GM06990 (cell line): ENCODE data around the gene ABCC6.

Experiments used
- DNase-seq: peaks from one replicate; pipeline ENCODE4 v3.0.0-alpha.2; 2011; ENCODE audit not compliant: insufficient read length; ENCODE audit errors: extremely low read depth
- H3K27me3 ChIP-seq: replicated peaks from 2 replicates; pipeline ENCODE4 v1.6.0; 2011; ENCODE audit warnings: low read length; ENCODE audit not compliant: control insufficient read depth, insufficient read depth
- H3K36me3 ChIP-seq: 2 replicates; pipeline ENCODE4 v1.5.1; 2011; ENCODE audit warnings: low read length; ENCODE audit not compliant: control insufficient read depth, insufficient read depth
- H3K4me3 ChIP-seq: replicated peaks from 2 replicates; pipeline ENCODE4 v1.5.1; 2011; ENCODE audit warnings: low read depth, mild to moderate bottlenecking, control low read depth, low read length
- CTCF ChIP-seq: IDR thresholded peaks from 2 replicates; pipeline ENCODE4 v1.5.1; 2011; ENCODE audit warnings: low read length, control low read depth, mild to moderate bottlenecking, inconsistent platforms; ENCODE audit not compliant: insufficient read depth, poor library complexity, severe bottlenecking

The ABCC6 gene

DNA sequence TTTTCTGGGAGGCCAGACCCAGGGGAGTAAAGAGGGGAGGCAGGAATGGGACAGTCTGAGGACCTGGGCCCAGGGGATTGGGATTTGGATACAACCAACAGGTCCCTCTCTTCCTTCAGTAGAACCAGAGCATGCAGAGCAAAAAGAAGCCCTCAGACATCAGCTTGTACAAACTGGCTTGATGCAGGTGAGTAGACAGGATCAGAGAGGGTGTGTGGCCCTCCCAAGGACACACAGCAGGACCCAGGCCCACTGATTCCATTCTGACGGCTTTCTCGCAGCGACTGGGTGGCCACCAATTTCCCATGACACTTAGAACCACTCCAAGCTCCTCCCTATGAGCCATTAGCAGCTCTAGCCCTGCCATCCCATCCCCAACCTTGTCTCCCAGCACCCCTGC lies 63.6 kb downstream of the ABCC6 start:
- Histone ChIP-seq H3K27me3 (no peaks in the 10 kb centered on the region), H3K4me3 (no peak overlapping the region), H3K36me3 (no peaks in the 10 kb centered on the region)
- no peak for TF ChIP-seq CTCF
- DNase-seq = no peak

DNA sequence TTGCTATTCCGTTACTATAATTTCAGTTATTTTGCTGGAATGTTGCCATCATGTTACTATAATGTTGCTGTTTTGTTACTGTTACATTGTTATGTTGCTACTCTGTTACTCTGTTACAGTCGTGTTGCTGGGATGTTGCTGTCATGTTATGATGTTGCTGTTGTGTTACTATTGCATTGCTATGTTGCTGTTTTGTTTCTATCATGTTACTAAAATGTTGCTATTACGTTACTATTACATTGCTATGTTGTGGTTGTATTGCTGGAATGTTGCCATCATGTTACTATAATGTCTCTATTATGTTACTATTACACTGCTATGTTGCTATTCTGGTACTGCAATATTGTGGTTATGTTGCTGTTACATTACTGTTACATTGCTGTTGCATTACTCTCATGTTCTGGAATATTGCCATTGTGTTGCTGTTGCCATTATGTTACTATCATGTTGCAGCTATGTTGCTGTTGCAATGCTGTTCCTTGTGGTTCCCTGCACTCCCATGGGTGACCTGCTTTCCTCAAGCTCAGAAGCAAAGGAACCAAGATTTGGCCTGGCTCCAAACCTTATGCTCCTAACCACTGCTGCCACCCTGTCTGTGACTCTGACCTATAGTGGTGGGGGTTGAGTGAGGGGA lies 64.4 kb downstream of the ABCC6 start:
- no peak for TF ChIP-seq CTCF
- no peak for DNase-seq
- no peaks in the 10 kb centered on the region for H3K27me3 ChIP-seq
- H3K36me3 ChIP-seq = no peaks in the 10 kb centered on the region
- no peak overlapping the region for H3K4me3 ChIP-seq

DNA sequence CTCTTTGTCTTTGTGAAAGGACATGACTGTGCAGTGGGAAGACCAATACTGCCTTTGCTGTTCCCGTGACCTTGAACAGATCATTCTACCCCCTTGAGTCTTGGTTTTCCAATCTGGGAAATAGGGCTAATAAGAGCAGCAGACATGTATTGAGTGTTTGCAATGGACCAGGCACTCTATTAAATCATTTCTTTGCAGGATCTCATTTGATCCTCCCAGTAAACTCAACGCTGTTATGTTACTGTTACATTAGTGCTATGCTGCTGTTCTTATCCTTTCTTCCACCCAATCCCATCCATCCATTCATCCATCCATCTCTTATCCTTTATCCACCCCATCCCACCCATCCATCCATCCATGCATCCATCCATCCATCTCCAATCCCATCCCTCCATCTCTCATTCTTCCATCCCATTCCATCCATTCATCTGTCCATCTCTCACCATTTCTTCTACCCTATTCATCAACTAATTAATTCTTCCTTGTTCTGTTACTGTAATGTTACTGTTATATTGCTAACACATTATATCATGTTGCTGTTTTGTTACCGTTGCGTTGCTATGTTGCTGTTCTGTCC lies 65.1 kb downstream of the ABCC6 start:
- H3K4me3 ChIP-seq = no peak overlapping the region

DNA sequence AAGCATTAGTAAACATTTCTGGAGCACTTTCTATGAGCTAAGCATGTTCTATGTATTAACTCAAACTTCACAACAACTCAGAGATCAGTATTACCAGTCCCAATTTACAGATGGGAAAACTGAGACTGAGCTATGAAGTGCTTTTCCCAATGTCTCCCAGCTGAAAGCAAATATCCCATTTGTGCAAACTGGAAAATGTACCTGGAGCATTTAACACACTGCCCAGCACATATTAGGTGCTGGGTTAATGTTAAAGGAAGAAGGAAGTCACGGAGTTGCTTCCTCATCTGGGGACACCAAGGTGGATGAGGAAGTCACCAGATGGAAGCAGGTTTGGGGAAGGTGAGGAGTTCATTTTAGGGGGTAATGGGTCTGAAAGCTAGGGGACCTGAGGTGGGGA lies 66.1 kb downstream of the ABCC6 start:
- no peak for TF ChIP-seq CTCF
- Histone ChIP-seq H3K4me3 (no peak overlapping the region), H3K27me3 (no peaks in the 10 kb centered on the region), H3K36me3 (no peaks in the 10 kb centered on the region)
- no peak for DNase-seq

More for the DNA sequence above, 65.1 kb downstream of the ABCC6 start:
- no peak for TF ChIP-seq CTCF
- no peaks in the 10 kb centered on the region for H3K27me3 ChIP-seq
- no peak for DNase-seq
- H3K36me3 ChIP-seq = no peaks in the 10 kb centered on the region

- Histone ChIP-seq H3K27me3 (no peaks in the 10 kb centered on the region), H3K36me3 (no peaks in the 10 kb centered on the region), H3K4me3 (no peak overlapping the region)
- no peak for TF ChIP-seq CTCF
- no peak for DNase-seq
Observed at GRCh38 chr16:16155234-16155633, 68.1 kb downstream of the ABCC6 start.
